ENCODE measurements around the gene CLCN5.

Gene CLCN5

GRCh38 chrX:49879656-49880277 is 42.6 kb upstream of the CLCN5 start:
- H2BK15ac ChIP-seq (replicated peaks; ENCODE audit: low read depth): no peak overlapping the region
- peak overlapping the region; percentile 85 for H3K56ac ChIP-seq (ENCODE audit: low read length)
- H2BK120ac ChIP-seq (ENCODE audit: low read depth, low read length): no peak overlapping the region
- peak overlapping the region; percentile 61 for H3K9ac ChIP-seq (ENCODE audit: low read length)
- H3K79me2 ChIP-seq (ENCODE audit: control insufficient read depth, insufficient read depth, low read length): no peaks in the 10 kb centered on the region
- H3K23ac ChIP-seq (ENCODE audit: low read length): no peak overlapping the region
- no peak overlapping the region for H4K8ac ChIP-seq (ENCODE audit: low read depth, low read length)
- H3K27ac ChIP-seq (ENCODE audit: low read depth, low read length): peak overlapping the region; percentile 36
- H3K36me3 ChIP-seq (ENCODE audit: control insufficient read depth, insufficient read depth, low read length): no peaks in the 10 kb centered on the region
- WGBS (ENCODE audit: extremely low coverage, insufficient coverage, low lambda C conversion rate): no CpG with 5 or more reads among the region's 55 CpGs
- H3K18ac ChIP-seq (ENCODE audit: low read length): peak overlapping the region; percentile 32
- DNase-seq: peak; percentile 2
- no peaks in the 10 kb centered on the region for H3K79me1 ChIP-seq (ENCODE audit: low read length)
- no peak overlapping the region for H2AK5ac ChIP-seq (ENCODE audit: low read length)
- peak overlapping the region; percentile 37 for H3K4me2 ChIP-seq (ENCODE audit: low read length)
- peak overlapping the region; percentile 37 for H3K4me3 ChIP-seq (ENCODE audit: low read length)
- no peak overlapping the region for H3K4ac ChIP-seq (ENCODE audit: low read depth, low read length)
- no peak overlapping the region for H4K5ac ChIP-seq (ENCODE audit: low read length)
- H3K27me3 ChIP-seq (ENCODE audit: insufficient read depth, low read length, poor library complexity): no peaks in the 10 kb centered on the region
- no peak overlapping the region for H2BK5ac ChIP-seq (ENCODE audit: low read length)
- H3K4me1 ChIP-seq (ENCODE audit: control insufficient read depth, low read depth, low read length): no peaks in the 10 kb centered on the region

GRCh38 chrX:49880668-49881067 is 41.7 kb upstream of the CLCN5 start:
- Histone ChIP-seq H3K27ac (ENCODE audit: low read depth, low read length) (no peak overlapping the region), H4K8ac (ENCODE audit: low read depth, low read length) (no peak overlapping the region), H3K27me3 (ENCODE audit: insufficient read depth, low read length, poor library complexity) (no peaks in the 10 kb centered on the region), H3K9ac (ENCODE audit: low read length) (no peak overlapping the region), H2BK15ac (replicated peaks; ENCODE audit: low read depth) (no peak overlapping the region), H3K23ac (ENCODE audit: low read length) (no peak overlapping the region), H3K79me2 (ENCODE audit: control insufficient read depth, insufficient read depth, low read length) (no peaks in the 10 kb centered on the region), H3K18ac (ENCODE audit: low read length) (no peak overlapping the region), H2BK5ac (ENCODE audit: low read length) (no peak overlapping the region), H3K56ac (ENCODE audit: low read length) (no peak overlapping the region), H2BK120ac (ENCODE audit: low read depth, low read length) (no peak overlapping the region), H3K4me1 (ENCODE audit: control insufficient read depth, low read depth, low read length) (no peaks in the 10 kb centered on the region), H3K79me1 (ENCODE audit: low read length) (no peaks in the 10 kb centered on the region), H4K5ac (ENCODE audit: low read length) (no peak overlapping the region), H3K4me2 (ENCODE audit: low read length) (no peak overlapping the region), H3K4ac (ENCODE audit: low read depth, low read length) (no peak overlapping the region), H3K4me3 (ENCODE audit: low read length) (no peak overlapping the region), H2AK5ac (ENCODE audit: low read length) (no peak overlapping the region), H3K36me3 (ENCODE audit: control insufficient read depth, insufficient read depth, low read length) (no peaks in the 10 kb centered on the region)
- no CpG with 5 or more reads among the region's 12 CpGs for WGBS (ENCODE audit: extremely low coverage, insufficient coverage, low lambda C conversion rate)
- peak; percentile 1 for DNase-seq

GRCh38 chrX:49884290-49884862 is 38.0 kb upstream of the CLCN5 start:
- peak; percentile 87 for DNase-seq
- H3K79me1 ChIP-seq (ENCODE audit: low read length): no peaks in the 10 kb centered on the region
- no peak overlapping the region for H4K5ac ChIP-seq (ENCODE audit: low read length)
- no peak overlapping the region for H3K9ac ChIP-seq (ENCODE audit: low read length)
- H2BK15ac ChIP-seq (replicated peaks; ENCODE audit: low read depth): no peak overlapping the region
- no peak overlapping the region for H3K18ac ChIP-seq (ENCODE audit: low read length)
- H2AK5ac ChIP-seq (ENCODE audit: low read length): no peak overlapping the region
- H3K4me2 ChIP-seq (ENCODE audit: low read length): no peak overlapping the region
- H3K36me3 ChIP-seq (ENCODE audit: control insufficient read depth, insufficient read depth, low read length): no peaks in the 10 kb centered on the region
- no peak overlapping the region for H3K56ac ChIP-seq (ENCODE audit: low read length)
- no peaks in the 10 kb centered on the region for H3K4me1 ChIP-seq (ENCODE audit: control insufficient read depth, low read depth, low read length)
- WGBS (ENCODE audit: extremely low coverage, insufficient coverage, low lambda C conversion rate): no CpG with 5 or more reads among the region's 7 CpGs
- no peaks in the 10 kb centered on the region for H3K27me3 ChIP-seq (ENCODE audit: insufficient read depth, low read length, poor library complexity)
- H3K23ac ChIP-seq (ENCODE audit: low read length): no peak overlapping the region
- no peak overlapping the region for H2BK5ac ChIP-seq (ENCODE audit: low read length)
- no peaks in the 10 kb centered on the region for H3K79me2 ChIP-seq (ENCODE audit: control insufficient read depth, insufficient read depth, low read length)
- H3K4me3 ChIP-seq (ENCODE audit: low read length): no peak overlapping the region
- no peak overlapping the region for H4K8ac ChIP-seq (ENCODE audit: low read depth, low read length)
- no peak overlapping the region for H2BK120ac ChIP-seq (ENCODE audit: low read depth, low read length)
- no peak overlapping the region for H3K27ac ChIP-seq (ENCODE audit: low read depth, low read length)
- no peak overlapping the region for H3K4ac ChIP-seq (ENCODE audit: low read depth, low read length)

GRCh38 chrX:49892542-49892941 is 29.9 kb upstream of the CLCN5 start:
- Histone ChIP-seq H2BK120ac (ENCODE audit: low read depth, low read length) (no peak overlapping the region), H2BK15ac (replicated peaks; ENCODE audit: low read depth) (no peak overlapping the region), H3K79me2 (ENCODE audit: control insufficient read depth, insufficient read depth, low read length) (no peaks in the 10 kb centered on the region), H3K23ac (ENCODE audit: low read length) (no peak overlapping the region), H3K4ac (ENCODE audit: low read depth, low read length) (no peak overlapping the region), H2AK5ac (ENCODE audit: low read length) (no peak overlapping the region), H2BK5ac (ENCODE audit: low read length) (no peak overlapping the region), H4K8ac (ENCODE audit: low read depth, low read length) (no peak overlapping the region), H3K4me2 (ENCODE audit: low read length) (no peak overlapping the region), H3K56ac (ENCODE audit: low read length) (no peak overlapping the region), H3K27ac (ENCODE audit: low read depth, low read length) (no peak overlapping the region), H3K9ac (ENCODE audit: low read length) (no peak overlapping the region), H3K36me3 (ENCODE audit: control insufficient read depth, insufficient read depth, low read length) (no peaks in the 10 kb centered on the region), H3K27me3 (ENCODE audit: insufficient read depth, low read length, poor library complexity) (no peaks in the 10 kb centered on the region), H3K18ac (ENCODE audit: low read length) (no peak overlapping the region), H3K79me1 (ENCODE audit: low read length) (no peaks in the 10 kb centered on the region), H4K5ac (ENCODE audit: low read length) (no peak overlapping the region), H3K4me1 (ENCODE audit: control insufficient read depth, low read depth, low read length) (no peaks in the 10 kb centered on the region), H3K4me3 (ENCODE audit: low read length) (no peak overlapping the region)
- no CpG with 5 or more reads among the region's 4 CpGs for WGBS (ENCODE audit: extremely low coverage, insufficient coverage, low lambda C conversion rate)
- peak; percentile 72 for DNase-seq

GRCh38 chrX:49896951-49897350 is 25.4 kb upstream of the CLCN5 start:
- H3K36me3 ChIP-seq (ENCODE audit: control insufficient read depth, insufficient read depth, low read length): no peaks in the 10 kb centered on the region
- H2AK5ac ChIP-seq (ENCODE audit: low read length): no peak overlapping the region
- H4K5ac ChIP-seq (ENCODE audit: low read length): no peak overlapping the region
- H2BK5ac ChIP-seq (ENCODE audit: low read length): no peak overlapping the region
- no peaks in the 10 kb centered on the region for H3K4me1 ChIP-seq (ENCODE audit: control insufficient read depth, low read depth, low read length)
- no peak overlapping the region for H4K8ac ChIP-seq (ENCODE audit: low read depth, low read length)
- no peak overlapping the region for H3K18ac ChIP-seq (ENCODE audit: low read length)
- no peak overlapping the region for H2BK120ac ChIP-seq (ENCODE audit: low read depth, low read length)
- no peak overlapping the region for H3K4me3 ChIP-seq (ENCODE audit: low read length)
- no peaks in the 10 kb centered on the region for H3K27me3 ChIP-seq (ENCODE audit: insufficient read depth, low read length, poor library complexity)
- no peak overlapping the region for H2BK15ac ChIP-seq (replicated peaks; ENCODE audit: low read depth)
- no peak overlapping the region for H3K23ac ChIP-seq (ENCODE audit: low read length)
- no peak overlapping the region for H3K27ac ChIP-seq (ENCODE audit: low read depth, low read length)
- WGBS (ENCODE audit: extremely low coverage, insufficient coverage, low lambda C conversion rate): no CpG with 5 or more reads among the region's 4 CpGs
- no peak overlapping the region for H3K4me2 ChIP-seq (ENCODE audit: low read length)
- DNase-seq: no peak
- H3K79me1 ChIP-seq (ENCODE audit: low read length): no peaks in the 10 kb centered on the region
- no peak overlapping the region for H3K9ac ChIP-seq (ENCODE audit: low read length)
- H3K56ac ChIP-seq (ENCODE audit: low read length): no peak overlapping the region
- H3K79me2 ChIP-seq (ENCODE audit: control insufficient read depth, insufficient read depth, low read length): no peaks in the 10 kb centered on the region
- no peak overlapping the region for H3K4ac ChIP-seq (ENCODE audit: low read depth, low read length)

- Histone ChIP-seq H3K79me2 (ENCODE audit: control insufficient read depth, insufficient read depth, low read length) (no peaks in the 10 kb centered on the region), H4K5ac (ENCODE audit: low read length) (no peak overlapping the region), H3K9ac (ENCODE audit: low read length) (no peak overlapping the region), H2AK5ac (ENCODE audit: low read length) (no peak overlapping the region), H3K4ac (ENCODE audit: low read depth, low read length) (no peak overlapping the region), H3K79me1 (ENCODE audit: low read length) (no peaks in the 10 kb centered on the region), H3K23ac (ENCODE audit: low read length) (no peak overlapping the region), H2BK120ac (ENCODE audit: low read depth, low read length) (no peak overlapping the region), H2BK15ac (replicated peaks; ENCODE audit: low read depth) (no peak overlapping the region), H3K4me2 (ENCODE audit: low read length) (no peak overlapping the region), H3K56ac (ENCODE audit: low read length) (no peak overlapping the region), H4K8ac (ENCODE audit: low read depth, low read length) (no peak overlapping the region), H3K4me3 (ENCODE audit: low read length) (no peak overlapping the region), H3K4me1 (ENCODE audit: control insufficient read depth, low read depth, low read length) (no peaks in the 10 kb centered on the region), H3K18ac (ENCODE audit: low read length) (no peak overlapping the region), H3K27me3 (ENCODE audit: insufficient read depth, low read length, poor library complexity) (no peaks in the 10 kb centered on the region), H2BK5ac (ENCODE audit: low read length) (no peak overlapping the region), H3K27ac (ENCODE audit: low read depth, low read length) (no peak overlapping the region), H3K36me3 (ENCODE audit: control insufficient read depth, insufficient read depth, low read length) (no peaks in the 10 kb centered on the region)
- no peak for DNase-seq
These were observed 21.3 kb upstream of the CLCN5 start for GRCh38 chrX:49901048-49901447.

Measured in mesendoderm (in vitro differentiated cells).